HCT116 (cell line): ENCODE results near the gene NT5DC3. TPM values are rescaled to one million over a fixed set of nuclear protein-coding genes. Genes with fewer than 3 reads are reported as not detected.

Experiments
- ATAC-seq: fragments of 200-7000 bp; cut with Tn5 transposase; 2 replicates; pipeline ENCODE4 v1.9.1; 2020; ENCODE audit warnings: mild to moderate bottlenecking, moderate library complexity
- BruUV-seq: library from RNA; stranded (reverse); fragments of 400-500 nt; replicated peaks from 2 replicates; lab custom pipeline; 2021; lab: Mats Ljungman, UMichigan
- CTCF ChIA-PET: fragments of 300-600 bp; sonication (Branson Sonifier 250); formaldehyde crosslinking; loops from one replicate; lab custom pipeline; 2021; ENCODE audit warnings: antibody characterized with exemption; lab: Charles Lee
- POLR2A ChIA-PET: fragments of 300-600, 350-600 bp; sonication (Branson Sonifier 250); formaldehyde crosslinking; loops from one replicate; lab custom pipeline; 2021; ENCODE audit warnings: antibody characterized with exemption; lab: Charles Lee
- RAD21 ChIA-PET, 2 experiments: fragments of 300-600 bp; sonication (Branson Sonifier 250); formaldehyde crosslinking; loops; one replicate each; lab custom pipeline; 2023; ENCODE audit warnings: low total read pairs in 2 of 2; ENCODE audit not compliant: uncharacterized antibody in 2 of 2, unreplicated experiment in 2 of 2, low non-redundant PET in 1 of 2; lab: Charles Lee
- DNase-seq: peaks from one replicate; pipeline ENCODE4 v3.0.0-alpha.2; 2010; ENCODE audit warnings: low read depth, low spot score
- H2AFZ ChIP-seq: fragments of 200-600 bp; shearing (Covaris generic), sonication (generic); 2 replicates; pipeline ENCODE4 v1.6.1; 2017; ENCODE audit warnings: low read depth, mixed run types, mixed read lengths, antibody characterized with exemption, low read length; ENCODE audit not compliant: poor library complexity, severe bottlenecking
- H3K27ac ChIP-seq: 2 replicates; pipeline ENCODE4 v1.5.1; 2012; ENCODE audit warnings: low read depth, low read length
- H3K27me3 ChIP-seq: fragments of 200-600 bp; sonication (generic); 2 replicates; pipeline ENCODE4 v1.6.1; 2016; ENCODE audit warnings: mixed run types, low read length, mixed read lengths; ENCODE audit not compliant: insufficient read depth
- H3K36me3 ChIP-seq, 2 experiments: fragments of 200-500 bp in 1 of 2; fragments of 200-600 bp in 1 of 2; sonication (Bioruptor generic) in 1 of 2; sonication (generic) in 1 of 2; 2 replicates each; pipeline versions ENCODE4 v1.5.1 to v1.6.1; 2014 to 2016; ENCODE audit warnings: low read length in 2 of 2, inconsistent platforms in 1 of 2, mixed read lengths in 1 of 2, mixed run types in 1 of 2; ENCODE audit not compliant: insufficient read depth in 2 of 2, control insufficient read depth in 1 of 2
- H3K4me1 ChIP-seq, 2 experiments: fragments of 200-600 bp in 1 of 2; sonication (generic) in 1 of 2; 2 replicates each; pipeline versions ENCODE4 v1.5.1 to v1.6.1; 2012 to 2017; ENCODE audit warnings: low read length in 2 of 2, inconsistent platforms in 1 of 2, mild to moderate bottlenecking in 1 of 2, mixed read lengths in 1 of 2, mixed run types in 1 of 2, moderate library complexity in 1 of 2; ENCODE audit not compliant: insufficient read depth in 2 of 2, control insufficient read depth in 1 of 2
- H3K4me2 ChIP-seq: fragments of 200-600 bp; sonication (generic); 2 replicates; pipeline ENCODE4 v1.6.1; 2017; ENCODE audit warnings: mixed run types, low read length, mixed read lengths
- H3K4me3 ChIP-seq, 2 experiments: fragments of 200-600 bp in 1 of 2; sonication (generic) in 1 of 2; replicated peaks in 1 of 2; 2 replicates each; pipeline ENCODE4 v1.5.1; 2011 to 2016; ENCODE audit warnings: low read length in 2 of 2, control low read depth in 1 of 2, low read depth in 1 of 2, mild to moderate bottlenecking in 1 of 2, mixed read lengths in 1 of 2, mixed run types in 1 of 2
- H3K79me2 ChIP-seq: fragments of 200-600 bp; sonication (generic); 2 replicates; pipeline ENCODE4 v1.6.1; 2017; ENCODE audit warnings: mild to moderate bottlenecking, mixed run types, low read length, moderate library complexity, mixed read lengths; ENCODE audit not compliant: insufficient read depth
- H3K9ac ChIP-seq: fragments of 200-600 bp; sonication (generic); 2 replicates; pipeline ENCODE4 v1.6.1; 2016; ENCODE audit warnings: low read length, mixed read lengths
- H3K9me2 ChIP-seq: fragments of 200-600 bp; sonication (generic), shearing (Covaris generic); 2 replicates; pipeline ENCODE4 v1.6.1; 2017; ENCODE audit warnings: mixed run types, mild to moderate bottlenecking, moderate library complexity; ENCODE audit not compliant: insufficient read depth
- H3K9me3 ChIP-seq, 2 experiments: fragments of 200-500 bp in 1 of 2; fragments of 200-600 bp in 1 of 2; sonication (Bioruptor generic) in 1 of 2; sonication (generic) in 1 of 2; 2 replicates each; pipeline ENCODE4 v1.6.1; 2014 to 2017; ENCODE audit warnings: low read length in 2 of 2, mixed read lengths in 2 of 2, inconsistent platforms in 1 of 2, low read depth in 1 of 2, mild to moderate bottlenecking in 1 of 2, mixed run types in 1 of 2, moderate library complexity in 1 of 2; ENCODE audit not compliant: control insufficient read depth in 1 of 2, insufficient read depth in 1 of 2
- H4K20me1 ChIP-seq: fragments of 200-600 bp; sonication (generic), shearing (Covaris generic); 2 replicates; pipeline ENCODE4 v1.6.1; 2017; ENCODE audit warnings: mixed run types, mild to moderate bottlenecking, moderate library complexity; ENCODE audit not compliant: insufficient read depth
- ATF3 ChIP-seq: IDR thresholded peaks from 2 replicates; pipeline ENCODE4 v1.6.1; 2012
- CBX3 ChIP-seq: IDR thresholded peaks from 2 replicates; pipeline ENCODE4 v1.6.1; 2012; ENCODE audit warnings: low read depth
- CEBPB ChIP-seq: IDR thresholded peaks from 2 replicates; pipeline ENCODE4 v1.6.1; 2012; ENCODE audit warnings: low read depth
- CTCF ChIP-seq, 3 experiments: fragments of 200-600 bp in 1 of 3; sonication (generic) in 1 of 3; IDR thresholded peaks in 2 of 3; conservative IDR thresholded peaks in 1 of 3; 2 replicates each; pipeline ENCODE4 v1.5.1; 2012 to 2017; ENCODE audit warnings: low read depth in 2 of 3, low read length in 2 of 3, antibody characterized with exemption in 1 of 3, borderline replicate concordance in 1 of 3, control low read depth in 1 of 3, mild to moderate bottlenecking in 1 of 3, mixed read lengths in 1 of 3, mixed run types in 1 of 3, moderate library complexity in 1 of 3; ENCODE audit not compliant: insufficient read depth in 1 of 3
- ELF1 ChIP-seq: IDR thresholded peaks from 2 replicates; pipeline ENCODE4 v1.6.1; 2012; ENCODE audit warnings: low read depth, borderline replicate concordance
- EZH2phosphoT487 ChIP-seq: fragments of 200-600 bp; IDR thresholded peaks from 2 replicates; pipeline ENCODE4 v1.6.1; 2018; ENCODE audit warnings: antibody characterized with exemption, borderline replicate concordance
- FOSL1 ChIP-seq: IDR thresholded peaks from 2 replicates; pipeline ENCODE4 v1.6.1; 2012; ENCODE audit warnings: low read depth
- POLR2A ChIP-seq: IDR thresholded peaks from 2 replicates; pipeline ENCODE4 v1.7.0; 2011; ENCODE audit warnings: borderline replicate concordance; ENCODE audit not compliant: insufficient read depth, insufficient read length; ENCODE audit errors: extremely low read depth
- ZBTB33 ChIP-seq: IDR thresholded peaks from 2 replicates; pipeline ENCODE4 v1.6.1; 2011; ENCODE audit warnings: mild to moderate bottlenecking, low read length, moderate library complexity; ENCODE audit not compliant: insufficient replicate concordance; ENCODE audit errors: extremely low read depth
- ZNF274 ChIP-seq: fragments of 200-500 bp; sonication (Bioruptor generic); IDR thresholded peaks from 2 replicates; pipeline ENCODE4 v1.6.1; 2014; ENCODE audit warnings: mild to moderate bottlenecking, low read depth, low read length, inconsistent platforms
- intact Hi-C: fragments of 100-400 bp; cut with micrococcal nuclease; formaldehyde crosslinking; loops from 2 replicates; pipeline ENCODE4 v1.10.0; 2022
- total RNA-seq: library from RNA; stranded (reverse); gene quantifications from one replicate; pipeline ENCODE4 v1.2.1, GENCODE V29; 2021; ENCODE audit not compliant: unreplicated experiment

Gene NT5DC3
- total RNA-seq, 1 experiment from 2014 or later, result 18.7 TPM

GRCh38 chr12:103806803-103807202 is 34.2 kb downstream of the NT5DC3 start:
- no peak overlapping the region for H3K4me3 ChIP-seq
- intact Hi-C loops, result no loop called here
- RAD21 ChIA-PET, result no interaction called here
- peak overlapping the region; percentile 62 for H3K4me2 ChIP-seq
- no peak overlapping the region for H2AFZ ChIP-seq
- no peak overlapping the region for H3K9ac ChIP-seq
- no peak for ATAC-seq
- BruUV-seq, result no TSS peak
- H3K79me2 ChIP-seq, result peaks cover 10% of the 10 kb centered on the region; the same call in 1 of the 2 replicates
- no peak for DNase-seq
- peaks cover 54 to 65% of the 10 kb centered on the region in 2 experiments for H3K4me1 ChIP-seq
- H4K20me1 ChIP-seq, result peaks cover 3% of the 10 kb centered on the region; the same call in 1 of the 2 replicates
- H3K9me3 ChIP-seq, result no peaks in the 10 kb centered on the region
- CTCF ChIA-PET, result no interaction called here
- TF ChIP-seq ZBTB33 (no peak), ATF3 (no peak), CEBPB (no peak), ZNF274 (no peak), CTCF (IDR thresholded peaks at IDR 0.05 in 2 of 3, conservative IDR thresholded peaks at IDR 0.05 in 1 of 3; ENCODE audit: borderline replicate concordance in 1 of 3, insufficient read depth in 1 of 3, low read depth in 2 of 3, low read length in 2 of 3) (no peak), CBX3 (no peak), ELF1 (no peak), EZH2phosphoT487 (no peak), POLR2A (no peak), FOSL1 (no peak)
- TF ChIP-seq, all 23 proteins: peak for 0
- Histone ChIP-seq H3K27ac (peak overlapping the region; percentile 90), H3K27me3 (no peaks in the 10 kb centered on the region), H3K36me3 (peaks cover 0 to 8% of the 10 kb centered on the region in 2 experiments; a peak in 2 of 4 replicates), H3K9me2 (no peaks in the 10 kb centered on the region)
- POLR2A ChIA-PET, result no interaction called here
